Measurements from ENCODE around the gene LRMDA. TPM values are rescaled to one million over a fixed set of nuclear protein-coding genes. Genes with fewer than 3 reads are reported as not detected.

Gene LRMDA
- total RNA-seq, 1 donor from 2014 or later, result 18.7 TPM

- Histone ChIP-seq H3K36me3 (ENCODE audit: control insufficient read depth, insufficient read depth, low read length) (no peaks in the 10 kb centered on the region), H3K4me3 (ENCODE audit: low read depth, low read length) (no peak overlapping the region), H3K27me3 (ENCODE audit: control insufficient read depth, insufficient read depth, low read length) (no peaks in the 10 kb centered on the region)
- TF ChIP-seq, protein P1, sequence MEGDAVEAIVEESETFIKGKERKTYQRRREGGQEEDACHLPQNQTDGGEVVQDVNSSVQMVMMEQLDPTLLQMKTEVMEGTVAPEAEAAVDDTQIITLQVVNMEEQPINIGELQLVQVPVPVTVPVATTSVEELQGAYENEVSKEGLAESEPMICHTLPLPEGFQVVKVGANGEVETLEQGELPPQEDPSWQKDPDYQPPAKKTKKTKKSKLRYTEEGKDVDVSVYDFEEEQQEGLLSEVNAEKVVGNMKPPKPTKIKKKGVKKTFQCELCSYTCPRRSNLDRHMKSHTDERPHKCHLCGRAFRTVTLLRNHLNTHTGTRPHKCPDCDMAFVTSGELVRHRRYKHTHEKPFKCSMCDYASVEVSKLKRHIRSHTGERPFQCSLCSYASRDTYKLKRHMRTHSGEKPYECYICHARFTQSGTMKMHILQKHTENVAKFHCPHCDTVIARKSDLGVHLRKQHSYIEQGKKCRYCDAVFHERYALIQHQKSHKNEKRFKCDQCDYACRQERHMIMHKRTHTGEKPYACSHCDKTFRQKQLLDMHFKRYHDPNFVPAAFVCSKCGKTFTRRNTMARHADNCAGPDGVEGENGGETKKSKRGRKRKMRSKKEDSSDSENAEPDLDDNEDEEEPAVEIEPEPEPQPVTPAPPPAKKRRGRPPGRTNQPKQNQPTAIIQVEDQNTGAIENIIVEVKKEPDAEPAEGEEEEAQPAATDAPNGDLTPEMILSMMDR (IDR thresholded peaks at IDR 0.05; ENCODE audit: insufficient read depth, low read length, poor library complexity, severe bottlenecking), result no peak
- no peak for DNase-seq (ENCODE audit: low read depth)
Observed at GRCh38 chr10:75450644-75451640, 19.5 kb downstream of the LRMDA start.

GRCh38 chr10:75451831-75452230 lies 20.4 kb downstream of the LRMDA start:
- no peak for DNase-seq (ENCODE audit: low read depth)
- no peak overlapping the region for H3K4me3 ChIP-seq (ENCODE audit: low read depth, low read length)
- no peaks in the 10 kb centered on the region for H3K27me3 ChIP-seq (ENCODE audit: control insufficient read depth, insufficient read depth, low read length)
- TF ChIP-seq, protein P1 (IDR thresholded peaks at IDR 0.05; ENCODE audit: insufficient read depth, low read length, poor library complexity, severe bottlenecking), result no peak
- no peaks in the 10 kb centered on the region for H3K36me3 ChIP-seq (ENCODE audit: control insufficient read depth, insufficient read depth, low read length)

- TF ChIP-seq, protein P1 (IDR thresholded peaks at IDR 0.05; ENCODE audit: insufficient read depth, low read length, poor library complexity, severe bottlenecking), result no peak
- H3K4me3 ChIP-seq (ENCODE audit: low read depth, low read length), result no peak overlapping the region
- DNase-seq (ENCODE audit: low read depth), result no peak
- H3K27me3 ChIP-seq (ENCODE audit: control insufficient read depth, insufficient read depth, low read length), result no peaks in the 10 kb centered on the region
- H3K36me3 ChIP-seq (ENCODE audit: control insufficient read depth, insufficient read depth, low read length), result no peaks in the 10 kb centered on the region
Observed at GRCh38 chr10:75452997-75453396, 21.6 kb downstream of the LRMDA start.

GRCh38 chr10:75456122-75456521 lies 24.7 kb downstream of the LRMDA start:
- Histone ChIP-seq H3K4me3 (ENCODE audit: low read depth, low read length) (no peak overlapping the region), H3K27me3 (ENCODE audit: control insufficient read depth, insufficient read depth, low read length) (no peaks in the 10 kb centered on the region), H3K36me3 (ENCODE audit: control insufficient read depth, insufficient read depth, low read length) (no peaks in the 10 kb centered on the region)
- DNase-seq (ENCODE audit: low read depth), result no peak
- TF ChIP-seq, protein P1 (IDR thresholded peaks at IDR 0.05; ENCODE audit: insufficient read depth, low read length, poor library complexity, severe bottlenecking), result no peak

- no peaks in the 10 kb centered on the region for H3K27me3 ChIP-seq (ENCODE audit: control insufficient read depth, insufficient read depth, low read length)
- no peaks in the 10 kb centered on the region for H3K36me3 ChIP-seq (ENCODE audit: control insufficient read depth, insufficient read depth, low read length)
- DNase-seq (ENCODE audit: low read depth), result no peak
- TF ChIP-seq, protein P1 (IDR thresholded peaks at IDR 0.05; ENCODE audit: insufficient read depth, low read length, poor library complexity, severe bottlenecking), result no peak
- no peak overlapping the region for H3K4me3 ChIP-seq (ENCODE audit: low read depth, low read length)
Observed at GRCh38 chr10:75460059-75460458, 28.6 kb downstream of the LRMDA start.
